ENCODE measurements around the gene WDR88. TPM values are rescaled to one million over a fixed set of nuclear protein-coding genes. Genes with fewer than 3 reads are reported as not detected.

WDR88 gene
- total RNA-seq, 1 experiment from 2014 or later: 0.28 TPM

DNA sequence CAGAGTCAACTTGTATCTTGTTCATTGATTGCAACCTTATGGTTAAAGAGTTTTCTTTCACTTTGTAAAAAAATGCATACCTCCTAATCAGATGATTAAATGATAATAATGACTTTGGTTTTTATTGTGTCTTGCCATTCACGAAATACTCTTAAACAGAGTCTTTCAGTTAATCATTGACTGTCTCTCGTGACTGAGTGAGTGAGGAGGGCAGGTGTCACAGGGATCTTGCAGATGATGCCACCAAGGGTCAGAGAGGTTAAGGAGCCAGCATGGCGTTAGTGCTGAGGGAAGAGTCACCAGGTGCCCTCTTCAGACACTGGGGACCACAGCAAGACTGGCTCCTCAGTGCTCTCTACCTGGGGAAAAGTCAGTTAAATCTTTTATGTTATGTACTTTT, 42.9 kb upstream of the WDR88 start:
- H3K36me3 Mint-ChIP-seq: peaks cover 28% of the 10 kb centered on the region
- H3K4me3 Mint-ChIP-seq: no peak overlapping the region
- peaks cover 5% of the 10 kb centered on the region for H3K4me1 Mint-ChIP-seq
- TF ChIP-seq, protein P1, sequence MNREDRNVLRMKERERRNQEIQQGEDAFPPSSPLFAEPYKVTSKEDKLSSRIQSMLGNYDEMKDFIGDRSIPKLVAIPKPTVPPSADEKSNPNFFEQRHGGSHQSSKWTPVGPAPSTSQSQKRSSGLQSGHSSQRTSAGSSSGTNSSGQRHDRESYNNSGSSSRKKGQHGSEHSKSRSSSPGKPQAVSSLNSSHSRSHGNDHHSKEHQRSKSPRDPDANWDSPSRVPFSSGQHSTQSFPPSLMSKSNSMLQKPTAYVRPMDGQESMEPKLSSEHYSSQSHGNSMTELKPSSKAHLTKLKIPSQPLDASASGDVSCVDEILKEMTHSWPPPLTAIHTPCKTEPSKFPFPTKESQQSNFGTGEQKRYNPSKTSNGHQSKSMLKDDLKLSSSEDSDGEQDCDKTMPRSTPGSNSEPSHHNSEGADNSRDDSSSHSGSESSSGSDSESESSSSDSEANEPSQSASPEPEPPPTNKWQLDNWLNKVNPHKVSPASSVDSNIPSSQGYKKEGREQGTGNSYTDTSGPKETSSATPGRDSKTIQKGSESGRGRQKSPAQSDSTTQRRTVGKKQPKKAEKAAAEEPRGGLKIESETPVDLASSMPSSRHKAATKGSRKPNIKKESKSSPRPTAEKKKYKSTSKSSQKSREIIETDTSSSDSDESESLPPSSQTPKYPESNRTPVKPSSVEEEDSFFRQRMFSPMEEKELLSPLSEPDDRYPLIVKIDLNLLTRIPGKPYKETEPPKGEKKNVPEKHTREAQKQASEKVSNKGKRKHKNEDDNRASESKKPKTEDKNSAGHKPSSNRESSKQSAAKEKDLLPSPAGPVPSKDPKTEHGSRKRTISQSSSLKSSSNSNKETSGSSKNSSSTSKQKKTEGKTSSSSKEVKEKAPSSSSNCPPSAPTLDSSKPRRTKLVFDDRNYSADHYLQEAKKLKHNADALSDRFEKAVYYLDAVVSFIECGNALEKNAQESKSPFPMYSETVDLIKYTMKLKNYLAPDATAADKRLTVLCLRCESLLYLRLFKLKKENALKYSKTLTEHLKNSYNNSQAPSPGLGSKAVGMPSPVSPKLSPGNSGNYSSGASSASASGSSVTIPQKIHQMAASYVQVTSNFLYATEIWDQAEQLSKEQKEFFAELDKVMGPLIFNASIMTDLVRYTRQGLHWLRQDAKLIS (CRISPR knock-in tag; IDR thresholded peaks at IDR 0.05; ENCODE audit: borderline replicate concordance): no peak
- TF ChIP-seq GABPB1 (CRISPR knock-in tag; IDR thresholded peaks at IDR 0.05) (no peak), SMAD3 (CRISPR knock-in tag; IDR thresholded peaks at IDR 0.05; ENCODE audit: borderline replicate concordance) (no peak), NR1H2 (CRISPR knock-in tag; IDR thresholded peaks at IDR 0.05) (no peak), ESRRA (CRISPR knock-in tag; IDR thresholded peaks at IDR 0.05; ENCODE audit: borderline replicate concordance) (no peak), ZNF138 (CRISPR knock-in tag; conservative IDR thresholded peaks at IDR 0.05) (no peak)
- TF ChIP-seq, protein P2, sequence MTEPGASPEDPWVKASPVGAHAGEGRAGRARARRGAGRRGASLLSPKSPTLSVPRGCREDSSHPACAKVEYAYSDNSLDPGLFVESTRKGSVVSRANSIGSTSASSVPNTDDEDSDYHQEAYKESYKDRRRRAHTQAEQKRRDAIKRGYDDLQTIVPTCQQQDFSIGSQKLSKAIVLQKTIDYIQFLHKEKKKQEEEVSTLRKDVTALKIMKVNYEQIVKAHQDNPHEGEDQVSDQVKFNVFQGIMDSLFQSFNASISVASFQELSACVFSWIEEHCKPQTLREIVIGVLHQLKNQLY (CRISPR knock-in tag; IDR thresholded peaks at IDR 0.05): no peak
- TF ChIP-seq, protein P3, sequence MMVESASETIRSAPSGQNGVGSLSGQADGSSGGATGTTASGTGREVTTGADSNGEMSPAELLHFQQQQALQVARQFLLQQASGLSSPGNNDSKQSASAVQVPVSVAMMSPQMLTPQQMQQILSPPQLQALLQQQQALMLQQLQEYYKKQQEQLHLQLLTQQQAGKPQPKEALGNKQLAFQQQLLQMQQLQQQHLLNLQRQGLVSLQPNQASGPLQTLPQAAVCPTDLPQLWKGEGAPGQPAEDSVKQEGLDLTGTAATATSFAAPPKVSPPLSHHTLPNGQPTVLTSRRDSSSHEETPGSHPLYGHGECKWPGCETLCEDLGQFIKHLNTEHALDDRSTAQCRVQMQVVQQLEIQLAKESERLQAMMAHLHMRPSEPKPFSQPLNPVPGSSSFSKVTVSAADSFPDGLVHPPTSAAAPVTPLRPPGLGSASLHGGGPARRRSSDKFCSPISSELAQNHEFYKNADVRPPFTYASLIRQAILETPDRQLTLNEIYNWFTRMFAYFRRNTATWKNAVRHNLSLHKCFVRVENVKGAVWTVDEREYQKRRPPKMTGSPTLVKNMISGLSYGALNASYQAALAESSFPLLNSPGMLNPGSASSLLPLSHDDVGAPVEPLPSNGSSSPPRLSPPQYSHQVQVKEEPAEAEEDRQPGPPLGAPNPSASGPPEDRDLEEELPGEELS (CRISPR knock-in tag; IDR thresholded peaks at IDR 0.05): no peak
- TF ChIP-seq, protein P4, sequence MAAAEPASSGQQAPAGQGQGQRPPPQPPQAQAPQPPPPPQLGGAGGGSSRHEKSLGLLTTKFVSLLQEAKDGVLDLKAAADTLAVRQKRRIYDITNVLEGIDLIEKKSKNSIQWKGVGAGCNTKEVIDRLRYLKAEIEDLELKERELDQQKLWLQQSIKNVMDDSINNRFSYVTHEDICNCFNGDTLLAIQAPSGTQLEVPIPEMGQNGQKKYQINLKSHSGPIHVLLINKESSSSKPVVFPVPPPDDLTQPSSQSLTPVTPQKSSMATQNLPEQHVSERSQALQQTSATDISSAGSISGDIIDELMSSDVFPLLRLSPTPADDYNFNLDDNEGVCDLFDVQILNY (CRISPR knock-in tag; IDR thresholded peaks at IDR 0.05): no peak
- TF ChIP-seq, protein P5, sequence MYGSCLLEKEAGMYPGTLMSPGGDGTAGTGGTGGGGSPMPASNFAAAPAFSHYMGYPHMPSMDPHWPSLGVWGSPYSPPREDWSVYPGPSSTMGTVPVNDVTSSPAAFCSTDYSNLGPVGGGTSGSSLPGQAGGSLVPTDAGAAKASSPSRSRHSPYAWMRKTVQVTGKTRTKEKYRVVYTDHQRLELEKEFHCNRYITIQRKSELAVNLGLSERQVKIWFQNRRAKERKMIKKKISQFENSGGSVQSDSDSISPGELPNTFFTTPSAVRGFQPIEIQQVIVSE (CRISPR knock-in tag; IDR thresholded peaks at IDR 0.05; ENCODE audit: borderline replicate concordance): no peak
- TF ChIP-seq, protein P6, sequence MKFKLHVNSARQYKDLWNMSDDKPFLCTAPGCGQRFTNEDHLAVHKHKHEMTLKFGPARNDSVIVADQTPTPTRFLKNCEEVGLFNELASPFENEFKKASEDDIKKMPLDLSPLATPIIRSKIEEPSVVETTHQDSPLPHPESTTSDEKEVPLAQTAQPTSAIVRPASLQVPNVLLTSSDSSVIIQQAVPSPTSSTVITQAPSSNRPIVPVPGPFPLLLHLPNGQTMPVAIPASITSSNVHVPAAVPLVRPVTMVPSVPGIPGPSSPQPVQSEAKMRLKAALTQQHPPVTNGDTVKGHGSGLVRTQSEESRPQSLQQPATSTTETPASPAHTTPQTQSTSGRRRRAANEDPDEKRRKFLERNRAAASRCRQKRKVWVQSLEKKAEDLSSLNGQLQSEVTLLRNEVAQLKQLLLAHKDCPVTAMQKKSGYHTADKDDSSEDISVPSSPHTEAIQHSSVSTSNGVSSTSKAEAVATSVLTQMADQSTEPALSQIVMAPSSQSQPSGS (CRISPR knock-in tag; IDR thresholded peaks at IDR 0.05; ENCODE audit: borderline replicate concordance, low read depth): no peak
- ChIA-PET POLR2A (no interaction called here), CTCF (interaction anchor here (0.6 kb wide), 1 partner anchor 94 kb away, joined by 3 read pairs; no protein-coding TSS in a partner anchor)
- no peak overlapping the region; the same call in 1 of the 2 replicates for H3K27ac Mint-ChIP-seq
- H3K27me3 Mint-ChIP-seq (ENCODE audit: low read depth): no peaks in the 10 kb centered on the region
- ATAC-seq (no peak), DNase-seq (ENCODE audit: low spot score) (no peak)
- no peaks in the 10 kb centered on the region for H3K9me3 Mint-ChIP-seq

DNA sequence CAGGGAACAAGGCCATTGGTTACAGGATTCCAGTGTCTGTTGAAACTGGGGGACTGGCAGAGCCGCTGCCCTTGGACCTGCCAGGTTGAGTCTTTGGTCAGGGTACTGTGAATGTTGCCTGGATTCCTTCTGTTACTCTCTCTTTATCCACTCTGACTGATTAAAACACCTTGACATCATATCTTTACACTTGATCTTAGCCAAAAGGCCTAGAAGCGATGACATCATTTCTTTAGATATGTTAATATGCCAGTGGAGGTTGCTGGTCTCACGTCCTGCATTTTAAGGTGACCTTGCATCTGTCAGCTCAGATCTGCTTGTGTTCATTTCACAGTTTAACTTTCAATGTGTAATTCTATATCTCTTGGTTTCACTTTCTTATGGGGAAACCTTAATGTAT, 41.7 kb upstream of the WDR88 start:
- Mint-ChIP-seq H3K36me3 (peaks cover 31% of the 10 kb centered on the region), H3K4me1 (peaks cover 5% of the 10 kb centered on the region)
- CTCF ChIA-PET: no interaction called here
- TF ChIP-seq, protein P7, sequence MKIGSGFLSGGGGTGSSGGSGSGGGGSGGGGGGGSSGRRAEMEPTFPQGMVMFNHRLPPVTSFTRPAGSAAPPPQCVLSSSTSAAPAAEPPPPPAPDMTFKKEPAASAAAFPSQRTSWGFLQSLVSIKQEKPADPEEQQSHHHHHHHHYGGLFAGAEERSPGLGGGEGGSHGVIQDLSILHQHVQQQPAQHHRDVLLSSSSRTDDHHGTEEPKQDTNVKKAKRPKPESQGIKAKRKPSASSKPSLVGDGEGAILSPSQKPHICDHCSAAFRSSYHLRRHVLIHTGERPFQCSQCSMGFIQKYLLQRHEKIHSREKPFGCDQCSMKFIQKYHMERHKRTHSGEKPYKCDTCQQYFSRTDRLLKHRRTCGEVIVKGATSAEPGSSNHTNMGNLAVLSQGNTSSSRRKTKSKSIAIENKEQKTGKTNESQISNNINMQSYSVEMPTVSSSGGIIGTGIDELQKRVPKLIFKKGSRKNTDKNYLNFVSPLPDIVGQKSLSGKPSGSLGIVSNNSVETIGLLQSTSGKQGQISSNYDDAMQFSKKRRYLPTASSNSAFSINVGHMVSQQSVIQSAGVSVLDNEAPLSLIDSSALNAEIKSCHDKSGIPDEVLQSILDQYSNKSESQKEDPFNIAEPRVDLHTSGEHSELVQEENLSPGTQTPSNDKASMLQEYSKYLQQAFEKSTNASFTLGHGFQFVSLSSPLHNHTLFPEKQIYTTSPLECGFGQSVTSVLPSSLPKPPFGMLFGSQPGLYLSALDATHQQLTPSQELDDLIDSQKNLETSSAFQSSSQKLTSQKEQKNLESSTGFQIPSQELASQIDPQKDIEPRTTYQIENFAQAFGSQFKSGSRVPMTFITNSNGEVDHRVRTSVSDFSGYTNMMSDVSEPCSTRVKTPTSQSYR (CRISPR knock-in tag; IDR thresholded peaks at IDR 0.05): no peak
- TF ChIP-seq, protein P8, sequence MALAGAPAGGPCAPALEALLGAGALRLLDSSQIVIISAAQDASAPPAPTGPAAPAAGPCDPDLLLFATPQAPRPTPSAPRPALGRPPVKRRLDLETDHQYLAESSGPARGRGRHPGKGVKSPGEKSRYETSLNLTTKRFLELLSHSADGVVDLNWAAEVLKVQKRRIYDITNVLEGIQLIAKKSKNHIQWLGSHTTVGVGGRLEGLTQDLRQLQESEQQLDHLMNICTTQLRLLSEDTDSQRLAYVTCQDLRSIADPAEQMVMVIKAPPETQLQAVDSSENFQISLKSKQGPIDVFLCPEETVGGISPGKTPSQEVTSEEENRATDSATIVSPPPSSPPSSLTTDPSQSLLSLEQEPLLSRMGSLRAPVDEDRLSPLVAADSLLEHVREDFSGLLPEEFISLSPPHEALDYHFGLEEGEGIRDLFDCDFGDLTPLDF (CRISPR knock-in tag; IDR thresholded peaks at IDR 0.05): no peak
- no peak for TF ChIP-seq ZNF396 (CRISPR knock-in tag; IDR thresholded peaks at IDR 0.05; ENCODE audit: borderline replicate concordance)
- TF ChIP-seq GABPB1 (CRISPR knock-in tag; IDR thresholded peaks at IDR 0.05): no peak
- no peak for TF ChIP-seq SP1 (CRISPR knock-in tag; conservative IDR thresholded peaks at IDR 0.05)
- TF ChIP-seq, protein P2 (CRISPR knock-in tag; IDR thresholded peaks at IDR 0.05): no peak
- TF ChIP-seq ZNF232 (CRISPR knock-in tag; IDR thresholded peaks at IDR 0.05): no peak
- TF ChIP-seq CREB1 (CRISPR knock-in tag; IDR thresholded peaks at IDR 0.05): no peak
- TF ChIP-seq, protein P9, sequence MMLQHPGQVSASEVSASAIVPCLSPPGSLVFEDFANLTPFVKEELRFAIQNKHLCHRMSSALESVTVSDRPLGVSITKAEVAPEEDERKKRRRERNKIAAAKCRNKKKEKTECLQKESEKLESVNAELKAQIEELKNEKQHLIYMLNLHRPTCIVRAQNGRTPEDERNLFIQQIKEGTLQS (CRISPR knock-in tag; conservative IDR thresholded peaks at IDR 0.05): no peak
- no peak for TF ChIP-seq RELA (CRISPR knock-in tag; IDR thresholded peaks at IDR 0.05; ENCODE audit: borderline replicate concordance)

More for the DNA sequence above, 41.7 kb upstream of the WDR88 start:
- Mint-ChIP-seq H3K27me3 (ENCODE audit: low read depth) (no peaks in the 10 kb centered on the region), H3K9me3 (no peaks in the 10 kb centered on the region), H3K4me3 (no peak overlapping the region), H3K27ac (no peak overlapping the region)
- POLR2A ChIA-PET: no interaction called here
- no peak for ATAC-seq
- no peak for DNase-seq (ENCODE audit: low spot score)

All from WTC11 (cell line).